ENCODE results near the gene IFRD1.

DNA sequence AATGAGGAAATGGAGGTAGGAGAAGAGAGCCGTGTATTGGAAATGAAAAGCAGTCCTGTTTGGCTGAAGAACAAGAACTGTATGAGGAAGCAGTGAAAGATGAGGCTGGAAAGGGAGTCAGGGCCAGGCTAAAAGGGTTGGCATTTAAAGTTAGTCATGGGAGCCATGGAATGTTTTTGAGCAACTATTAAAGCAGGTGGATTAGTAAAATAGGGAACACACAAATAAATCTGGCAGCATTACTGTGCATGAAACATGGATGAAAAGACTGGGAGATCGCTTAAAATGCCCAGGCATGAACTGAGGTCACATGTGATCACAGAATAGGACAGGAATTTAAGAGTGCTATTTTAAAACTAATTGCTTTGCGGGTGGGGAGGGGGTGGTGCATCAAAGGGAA, 1.4 kb upstream of the IFRD1 start:
- TF ChIP-seq, protein P1, sequence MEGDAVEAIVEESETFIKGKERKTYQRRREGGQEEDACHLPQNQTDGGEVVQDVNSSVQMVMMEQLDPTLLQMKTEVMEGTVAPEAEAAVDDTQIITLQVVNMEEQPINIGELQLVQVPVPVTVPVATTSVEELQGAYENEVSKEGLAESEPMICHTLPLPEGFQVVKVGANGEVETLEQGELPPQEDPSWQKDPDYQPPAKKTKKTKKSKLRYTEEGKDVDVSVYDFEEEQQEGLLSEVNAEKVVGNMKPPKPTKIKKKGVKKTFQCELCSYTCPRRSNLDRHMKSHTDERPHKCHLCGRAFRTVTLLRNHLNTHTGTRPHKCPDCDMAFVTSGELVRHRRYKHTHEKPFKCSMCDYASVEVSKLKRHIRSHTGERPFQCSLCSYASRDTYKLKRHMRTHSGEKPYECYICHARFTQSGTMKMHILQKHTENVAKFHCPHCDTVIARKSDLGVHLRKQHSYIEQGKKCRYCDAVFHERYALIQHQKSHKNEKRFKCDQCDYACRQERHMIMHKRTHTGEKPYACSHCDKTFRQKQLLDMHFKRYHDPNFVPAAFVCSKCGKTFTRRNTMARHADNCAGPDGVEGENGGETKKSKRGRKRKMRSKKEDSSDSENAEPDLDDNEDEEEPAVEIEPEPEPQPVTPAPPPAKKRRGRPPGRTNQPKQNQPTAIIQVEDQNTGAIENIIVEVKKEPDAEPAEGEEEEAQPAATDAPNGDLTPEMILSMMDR (conservative IDR thresholded peaks at IDR 0.05), result no peak
- no peak for TF ChIP-seq EZH2 (IDR thresholded peaks at IDR 0.05; ENCODE audit: low read depth)

Measured in PC-9 (cell line).